ENCODE data around the gene PLCB2. TPM values are rescaled to one million over a fixed set of nuclear protein-coding genes. Genes with fewer than 3 reads are reported as not detected.
A peak's percentile ranks its signal among the peaks of the same experiment; 100 is the strongest.

The PLCB2 gene
- total and polyA plus RNA-seq, 9 of the 15 experiments (the other 6 are each of a cell fraction or from before 2014, with no cell fraction given): 0.37 to 12.3 (median 8.0) TPM

DNA sequence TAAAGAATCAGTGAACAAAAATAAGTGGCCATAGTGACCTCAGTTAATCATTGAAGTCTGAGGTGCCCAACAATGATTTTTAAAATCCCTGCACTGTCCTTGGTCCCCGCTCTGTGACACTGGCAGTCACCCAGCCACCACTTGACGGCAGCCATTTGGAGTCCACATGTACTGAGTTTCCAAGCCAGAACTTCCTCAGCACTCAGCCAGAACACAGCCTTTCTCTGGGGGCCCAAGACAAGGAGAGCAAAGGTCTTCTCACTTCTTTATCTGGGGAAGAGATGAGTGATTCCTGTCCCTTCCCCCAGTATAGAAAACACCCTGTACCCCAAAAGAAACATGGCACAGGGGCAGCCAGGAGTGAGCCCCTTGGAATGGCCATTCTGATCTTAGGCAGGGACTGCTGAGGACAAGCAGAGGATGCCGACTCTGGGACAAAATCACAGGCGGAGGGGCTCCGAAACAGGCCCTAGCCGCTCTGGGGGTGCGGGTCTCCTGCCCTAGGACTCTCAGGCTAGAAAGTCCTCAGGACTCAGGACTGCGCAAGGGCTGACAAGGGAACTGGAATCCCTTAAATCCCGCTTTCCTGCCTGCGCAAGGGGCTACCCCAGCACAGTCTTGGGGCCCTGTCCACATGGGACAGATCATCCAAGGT lies 56.1 kb downstream of the PLCB2 start:
- H3K4me3 ChIP-seq: no peak overlapping the region
- no peaks in the 10 kb centered on the region for H3K9me1 ChIP-seq (ENCODE audit: control insufficient read depth, insufficient read depth, low read length)
- peaks cover 4 to 21% of the 10 kb centered on the region in 2 experiments; a peak in 3 of 5 replicates for H3K4me1 ChIP-seq (replicated peaks in 1 of 2; ENCODE audit: control insufficient read depth in 2 of 2, insufficient read depth in 2 of 2, low read length in 2 of 2)
- H3K9ac ChIP-seq (ENCODE audit: insufficient read depth in 1 of 2, low read depth in 2 of 2, low read length in 2 of 2): peak overlapping the region in 1 of 2 experiments; percentile 20; a peak in 1 of 4 replicates
- POLR2A ChIA-PET: no interaction called here
- BruUV-seq (replicated peaks): no TSS peak
- CTCF ChIA-PET (ENCODE audit: low intra/inter-chr PET ratio): no interaction called here
- ATAC-seq (no peak), DNase-seq (ENCODE audit: extremely low read depth in 1 of 4, low spot score in 3 of 4) (no peak), FAIRE-seq (no peak)
- in situ Hi-C loops (cut with MboI): no loop called here
- H3K9me3 ChIP-seq (replicated peaks; ENCODE audit: control insufficient read depth, insufficient read depth, low read depth, low read length): no peaks in the 10 kb centered on the region
- no peak overlapping the region for H3K4me2 ChIP-seq (ENCODE audit: insufficient read depth, low read length)
- TF ChIP-seq, protein P1, sequence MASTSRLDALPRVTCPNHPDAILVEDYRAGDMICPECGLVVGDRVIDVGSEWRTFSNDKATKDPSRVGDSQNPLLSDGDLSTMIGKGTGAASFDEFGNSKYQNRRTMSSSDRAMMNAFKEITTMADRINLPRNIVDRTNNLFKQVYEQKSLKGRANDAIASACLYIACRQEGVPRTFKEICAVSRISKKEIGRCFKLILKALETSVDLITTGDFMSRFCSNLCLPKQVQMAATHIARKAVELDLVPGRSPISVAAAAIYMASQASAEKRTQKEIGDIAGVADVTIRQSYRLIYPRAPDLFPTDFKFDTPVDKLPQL (IDR thresholded peaks at IDR 0.05; ENCODE audit: extremely low read depth, insufficient read length): no peak
- no peak for TF ChIP-seq ZNF780A (CRISPR knock-in tag; IDR thresholded peaks at IDR 0.05)
- no peak for TF ChIP-seq ZNF324 (CRISPR knock-in tag; IDR thresholded peaks at IDR 0.05)
- no peak for TF ChIP-seq ZEB2 (IDR thresholded peaks at IDR 0.05)
- TF ChIP-seq MEF2D (tag; conservative IDR thresholded peaks at IDR 0.05; ENCODE audit: low read depth): no peak
- TF ChIP-seq, protein P2, sequence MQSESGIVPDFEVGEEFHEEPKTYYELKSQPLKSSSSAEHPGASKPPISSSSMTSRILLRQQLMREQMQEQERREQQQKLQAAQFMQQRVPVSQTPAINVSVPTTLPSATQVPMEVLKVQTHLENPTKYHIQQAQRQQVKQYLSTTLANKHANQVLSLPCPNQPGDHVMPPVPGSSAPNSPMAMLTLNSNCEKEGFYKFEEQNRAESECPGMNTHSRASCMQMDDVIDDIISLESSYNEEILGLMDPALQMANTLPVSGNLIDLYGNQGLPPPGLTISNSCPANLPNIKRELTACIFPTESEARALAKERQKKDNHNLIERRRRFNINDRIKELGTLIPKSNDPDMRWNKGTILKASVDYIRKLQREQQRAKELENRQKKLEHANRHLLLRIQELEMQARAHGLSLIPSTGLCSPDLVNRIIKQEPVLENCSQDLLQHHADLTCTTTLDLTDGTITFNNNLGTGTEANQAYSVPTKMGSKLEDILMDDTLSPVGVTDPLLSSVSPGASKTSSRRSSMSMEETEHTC (IDR thresholded peaks at IDR 0.05): no peak
- no peak for TF ChIP-seq ERF (CRISPR knock-in tag; IDR thresholded peaks at IDR 0.05)
- TF ChIP-seq ZNF764 (CRISPR knock-in tag; IDR thresholded peaks at IDR 0.05; ENCODE audit: low read depth): no peak
- no peaks in the 10 kb centered on the region for H4K20me1 ChIP-seq (replicated peaks; ENCODE audit: control insufficient read depth, insufficient read depth, low read length)
- H2AFZ ChIP-seq (ENCODE audit: low read depth, low read length): no peak overlapping the region
- H3K36me3 ChIP-seq (ENCODE audit: control insufficient read depth, insufficient read depth, low read length): no peaks in the 10 kb centered on the region
- H3K27ac ChIP-seq (ENCODE audit: extremely low read depth, low read depth, low read length): no peak overlapping the region
- intact Hi-C loops (cut with micrococcal nuclease): no loop called here
- no peaks in the 10 kb centered on the region for H3K79me2 ChIP-seq (ENCODE audit: control insufficient read depth, insufficient read depth, low read length)
- 37% methylated on average over 10 of the region's 10 CpGs for WGBS (ENCODE audit: insufficient coverage, low coverage, missing lambda C conversion rate)
- peaks cover 2 to 32% of the 10 kb centered on the region in 2 experiments; a peak in 3 of 5 replicates for H3K27me3 ChIP-seq (ENCODE audit: control insufficient read depth in 2 of 2, insufficient read depth in 2 of 2, low read length in 2 of 2)
